PC-9 (cell line): ENCODE data around the gene SNX20. TPM values are rescaled to one million over a fixed set of nuclear protein-coding genes. Genes with fewer than 3 reads are reported as not detected.

Source experiments
- BruUV-seq: library from RNA; stranded (reverse); fragments of 400-500 nt; replicated peaks from 2 replicates; lab custom pipeline; 2021; lab: Mats Ljungman, UMichigan
- CTCF ChIA-PET: fragments of 300-600 bp; sonication (Branson Sonifier 250); formaldehyde crosslinking; loops from one replicate; lab custom pipeline; 2022; ENCODE audit warnings: antibody characterized with exemption; lab: Charles Lee
- POLR2A ChIA-PET: fragments of 300-600 bp; sonication (Branson Sonifier 250); formaldehyde crosslinking; loops from one replicate; lab custom pipeline; 2022; ENCODE audit warnings: antibody characterized with exemption; ENCODE audit not compliant: unreplicated experiment; lab: Charles Lee
- DNase-seq, 2 experiments: peaks; one replicate each; pipeline versions ENCODE4 v3.0.0 to v3.0.0-alpha.2; 2015 to 2022; ENCODE audit warnings: mixed read lengths in 1 of 2
- H2AFZ ChIP-seq: fragments of 200-600 bp; sonication (generic); 2 replicates; pipeline ENCODE4 v1.8.1; 2017; ENCODE audit warnings: antibody characterized with exemption
- H3F3A ChIP-seq: fragments of 200-600 bp; sonication (generic); 2 replicates; pipeline ENCODE4 v1.8.1; 2017; ENCODE audit warnings: antibody characterized with exemption, mild to moderate bottlenecking, low read depth; ENCODE audit not compliant: insufficient read depth
- H3K27ac ChIP-seq: fragments of 200-600 bp; sonication (generic); 2 replicates; pipeline ENCODE4 v1.6.1; 2016; ENCODE audit warnings: mixed run types
- H3K27me3 ChIP-seq: fragments of 200-600 bp; sonication (generic); 2 replicates; pipeline ENCODE4 v1.6.1; 2016; ENCODE audit warnings: low read depth, mixed run types; ENCODE audit not compliant: insufficient read depth
- H3K36me3 ChIP-seq: fragments of 200-600 bp; sonication (generic); 2 replicates; pipeline ENCODE4 v1.6.1; 2016; ENCODE audit warnings: low read depth, mixed run types
- H3K4me1 ChIP-seq: fragments of 200-600 bp; sonication (generic); replicated peaks from 2 replicates; pipeline ENCODE4 v1.6.1; 2016; ENCODE audit warnings: mixed run types; ENCODE audit not compliant: insufficient read depth
- H3K4me2 ChIP-seq: fragments of 200-600 bp; sonication (generic); 2 replicates; pipeline ENCODE4 v1.6.1; 2017; ENCODE audit warnings: mixed run types
- H3K4me3 ChIP-seq: fragments of 200-600 bp; sonication (generic); 2 replicates; pipeline ENCODE4 v1.6.1; 2016; ENCODE audit warnings: mixed run types
- H3K79me2 ChIP-seq: fragments of 200-600 bp; sonication (generic); 2 replicates; pipeline ENCODE4 v1.6.1; 2017; ENCODE audit warnings: low read depth, mixed run types
- H3K9me2 ChIP-seq: fragments of 200-600 bp; sonication (generic); 2 replicates; pipeline ENCODE4 v1.8.1; 2017; ENCODE audit warnings: mild to moderate bottlenecking; ENCODE audit not compliant: insufficient read depth
- H3K9me3 ChIP-seq: fragments of 200-600 bp; sonication (generic); 2 replicates; pipeline ENCODE4 v1.8.1; 2016; ENCODE audit warnings: low read depth; ENCODE audit not compliant: insufficient read depth
- H4K20me1 ChIP-seq: fragments of 200-600 bp; sonication (generic); 2 replicates; pipeline ENCODE4 v1.8.1; 2017; ENCODE audit not compliant: insufficient read depth
- CTCF ChIP-seq: fragments of 200-600 bp; sonication (generic); conservative IDR thresholded peaks from 2 replicates; pipeline ENCODE4 v1.6.1; 2017; ENCODE audit warnings: mixed run types, antibody characterized with exemption, mild to moderate bottlenecking, moderate library complexity
- EZH2 ChIP-seq: fragments of 200-600 bp; sonication (generic); IDR thresholded peaks from 2 replicates; pipeline ENCODE4 v1.8.0; 2017; ENCODE audit warnings: antibody characterized with exemption, low read depth
- intact Hi-C: fragments of 100-400 bp; cut with micrococcal nuclease; formaldehyde crosslinking; loops from one replicate; pipeline ENCODE4 v1.10.0; 2022; ENCODE audit not compliant: unreplicated experiment
- total RNA-seq: library from RNA; stranded (reverse); gene quantifications from 2 replicates; pipeline ENCODE4 v1.2.3, GENCODE V29; 2021

Gene SNX20
- total RNA-seq, 1 experiment from 2014 or later: not detected

GRCh38 chr16:50678531-50678930 is 2.6 kb downstream of the SNX20 start:
- Histone ChIP-seq H3K27me3 (no peaks in the 10 kb centered on the region), H4K20me1 (no peaks in the 10 kb centered on the region), H3K27ac (no peak overlapping the region), H3F3A (no peaks in the 10 kb centered on the region), H3K36me3 (no peaks in the 10 kb centered on the region), H3K79me2 (no peaks in the 10 kb centered on the region), H3K4me1 (peaks cover 13% of the 10 kb centered on the region), H2AFZ (no peak overlapping the region), H3K4me3 (no peak overlapping the region), H3K9me3 (0 out of 2 replicates have a peak, but pooled peaks cover 9% of the 10 kb centered on the region), H3K4me2 (no peak overlapping the region), H3K9me2 (no peaks in the 10 kb centered on the region)
- POLR2A ChIA-PET: interaction anchor here (0.6 kb wide), 1 partner anchor 735 kb away, joined by 16 read pairs; no protein-coding TSS in a partner anchor
- CTCF ChIA-PET: interaction anchor here (0.8 kb wide), 1 partner anchor 41 kb away, joined by 3 read pairs; no protein-coding TSS in a partner anchor
- TF ChIP-seq EZH2 (no peak), CTCF (no peak)
- DNase-seq: no peak
- no TSS peak for BruUV-seq
- intact Hi-C loops: loop anchor here (5.0 kb wide), 1 partner anchor 39 kb away; no protein-coding TSS in a partner anchor

- H3K27ac ChIP-seq: no peak overlapping the region
- intact Hi-C loops: loop anchor here (5.0 kb wide), 1 partner anchor 40 kb away; no protein-coding TSS in a partner anchor
- H3K9me3 ChIP-seq: 0 out of 2 replicates have a peak, but pooled peaks cover 16% of the 10 kb centered on the region
- no peaks in the 10 kb centered on the region for H3K27me3 ChIP-seq
- POLR2A ChIA-PET: no interaction called here
- H4K20me1 ChIP-seq: no peaks in the 10 kb centered on the region
- no peaks in the 10 kb centered on the region for H3F3A ChIP-seq
- CTCF ChIA-PET: interaction anchor here (0.9 kb wide), 1 partner anchor 9 kb away, joined by 4 read pairs; no protein-coding TSS in a partner anchor
- no peak overlapping the region for H2AFZ ChIP-seq
- no peak for DNase-seq
- H3K9me2 ChIP-seq: no peaks in the 10 kb centered on the region
- no peak overlapping the region for H3K4me3 ChIP-seq
- H3K4me1 ChIP-seq: peaks cover 13% of the 10 kb centered on the region
- peak; percentile 55 for TF ChIP-seq CTCF
- TF ChIP-seq EZH2: no peak
- H3K36me3 ChIP-seq: no peaks in the 10 kb centered on the region
- no peaks in the 10 kb centered on the region for H3K79me2 ChIP-seq
- no peak overlapping the region for H3K4me2 ChIP-seq
- BruUV-seq: no TSS peak
Measured at GRCh38 chr16:50677351-50677750, 3.8 kb downstream of the SNX20 start.

GRCh38 chr16:50676684-50677225 is 4.4 kb downstream of the SNX20 start:
- H3K27me3 ChIP-seq: no peaks in the 10 kb centered on the region
- H3K4me1 ChIP-seq: peaks cover 13% of the 10 kb centered on the region
- no peak overlapping the region for H3K27ac ChIP-seq
- CTCF ChIA-PET: no interaction called here
- H3K4me2 ChIP-seq: no peak overlapping the region
- H3K9me3 ChIP-seq: peaks cover 21% of the 10 kb centered on the region; the same call in 1 of the 2 replicates
- no peaks in the 10 kb centered on the region for H3K79me2 ChIP-seq
- no peaks in the 10 kb centered on the region for H3K9me2 ChIP-seq
- no peaks in the 10 kb centered on the region for H3K36me3 ChIP-seq
- BruUV-seq: no TSS peak
- intact Hi-C loops: loop anchor here (5.0 kb wide), 1 partner anchor 41 kb away; no protein-coding TSS in a partner anchor
- no peak overlapping the region for H2AFZ ChIP-seq
- TF ChIP-seq EZH2 (no peak), CTCF (no peak)
- POLR2A ChIA-PET: no interaction called here
- H3K4me3 ChIP-seq: no peak overlapping the region
- DNase-seq: no peak
- no peaks in the 10 kb centered on the region for H3F3A ChIP-seq
- H4K20me1 ChIP-seq: no peaks in the 10 kb centered on the region
